Stimulated activated CD4-positive, alpha-beta T cell treated with anti-CD3 and anti-CD28 coated beads, Interleukin-1b, Interleukin-23, amount 100 ng/mL, for 1 hour (primary cell): ENCODE data around the gene ZFPM1.

ENCODE experiments used
- DNase-seq, 2 donors: peaks; one replicate each; pipeline ENCODE4 v3.0.0-alpha.2; 2020; ENCODE audit warnings: low read depth in 2 of 2

Gene ZFPM1

DNA sequence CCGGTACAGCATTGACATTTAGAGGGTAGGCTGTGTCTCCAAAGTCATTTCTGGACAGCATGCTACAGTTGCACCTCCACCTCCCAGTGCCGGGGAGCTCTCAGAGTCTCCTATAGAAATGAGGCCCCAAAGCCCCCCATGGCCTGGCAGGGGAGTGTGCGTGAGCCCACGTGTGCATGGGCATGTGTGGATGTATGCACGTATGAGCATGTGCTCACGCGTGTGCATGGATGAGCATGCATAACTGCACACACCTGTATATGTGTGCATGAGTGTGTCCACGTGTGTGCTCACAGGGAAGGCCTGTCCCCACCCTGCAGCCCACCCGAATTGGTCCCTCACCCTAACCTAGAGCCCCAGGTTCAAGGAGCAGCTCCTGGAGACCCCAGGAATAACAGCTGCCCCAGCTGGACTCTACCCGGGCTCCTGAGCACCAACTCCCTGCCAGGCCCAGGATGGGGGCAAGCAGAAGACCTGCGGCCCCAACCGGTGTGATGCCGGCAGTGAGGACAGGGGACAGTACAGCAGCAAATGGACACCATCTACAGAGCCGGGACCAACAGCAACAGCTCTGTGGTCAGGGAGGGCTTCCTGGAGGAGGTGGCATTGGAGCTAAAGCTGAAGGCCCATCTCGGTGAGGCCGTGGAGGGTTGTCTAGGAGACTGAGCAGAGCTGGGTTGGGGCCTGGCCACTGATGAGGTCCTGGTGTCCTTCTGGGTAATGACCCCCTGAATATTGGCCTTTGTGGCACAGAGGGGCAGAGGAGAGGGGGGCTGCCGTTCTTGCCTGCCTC is 35.2 kb upstream of the ZFPM1 start:
- no peak for DNase-seq

DNA sequence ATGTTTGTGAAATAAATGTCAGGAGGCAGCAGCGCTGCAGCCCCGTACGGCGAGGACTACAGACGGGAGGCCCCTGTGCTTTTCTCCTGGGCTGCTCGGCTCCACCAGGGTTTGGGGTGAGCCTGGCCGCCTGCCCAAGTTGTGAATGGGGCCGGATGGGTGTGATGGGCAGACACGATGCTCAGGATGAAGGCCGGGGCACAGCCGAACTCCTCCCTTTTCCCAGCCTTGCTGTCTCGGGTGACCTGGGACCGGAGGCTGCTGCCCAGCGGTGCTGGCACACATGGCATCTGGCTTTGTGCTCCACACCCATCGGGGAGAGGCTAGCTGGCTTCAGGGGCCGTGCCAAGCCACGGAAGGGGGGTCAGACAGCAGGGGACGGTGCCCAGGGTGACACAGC is 34.2 kb upstream of the ZFPM1 start:
- no peak for DNase-seq

DNA sequence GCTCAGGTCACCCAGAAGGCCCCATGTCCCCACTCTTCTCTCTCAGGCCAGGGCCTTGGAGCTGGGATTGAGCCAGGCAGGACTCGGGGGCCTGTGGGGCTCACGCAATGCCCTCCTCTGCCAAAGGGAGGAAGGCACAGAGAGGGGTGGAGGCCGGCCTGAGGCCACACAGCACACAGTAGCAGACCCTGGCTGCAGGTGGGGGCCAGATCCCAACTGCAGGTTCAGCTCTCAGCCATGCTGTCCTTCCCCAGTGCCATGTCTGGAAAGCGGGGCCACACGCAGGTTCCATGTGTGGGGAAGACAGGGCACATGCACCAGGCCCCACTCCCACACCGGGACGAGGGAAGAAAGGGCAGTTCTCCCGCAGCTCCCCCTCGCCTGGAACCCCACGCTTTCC is 33.3 kb upstream of the ZFPM1 start:
- DNase-seq: no peak

DNA sequence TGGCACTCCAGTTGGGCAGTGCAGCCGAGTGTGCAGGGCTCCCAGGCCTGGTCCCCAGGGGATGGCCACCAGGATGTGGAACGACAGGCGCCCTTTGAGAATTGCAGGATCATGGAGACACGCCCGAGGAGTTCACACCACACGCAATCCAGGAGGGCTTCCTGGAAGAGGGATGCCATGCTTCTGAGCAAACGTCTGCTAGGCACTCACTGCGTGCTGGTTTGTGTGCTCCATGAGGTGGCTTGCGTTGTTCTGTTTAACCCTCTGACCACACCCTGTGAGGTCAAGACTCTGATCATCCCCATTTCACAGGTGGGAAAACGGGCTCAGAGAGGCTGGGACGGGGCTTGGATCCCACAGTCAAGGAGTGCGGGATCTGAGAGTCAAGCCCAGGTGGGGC is 32.6 kb upstream of the ZFPM1 start:
- no peak for DNase-seq

DNA sequence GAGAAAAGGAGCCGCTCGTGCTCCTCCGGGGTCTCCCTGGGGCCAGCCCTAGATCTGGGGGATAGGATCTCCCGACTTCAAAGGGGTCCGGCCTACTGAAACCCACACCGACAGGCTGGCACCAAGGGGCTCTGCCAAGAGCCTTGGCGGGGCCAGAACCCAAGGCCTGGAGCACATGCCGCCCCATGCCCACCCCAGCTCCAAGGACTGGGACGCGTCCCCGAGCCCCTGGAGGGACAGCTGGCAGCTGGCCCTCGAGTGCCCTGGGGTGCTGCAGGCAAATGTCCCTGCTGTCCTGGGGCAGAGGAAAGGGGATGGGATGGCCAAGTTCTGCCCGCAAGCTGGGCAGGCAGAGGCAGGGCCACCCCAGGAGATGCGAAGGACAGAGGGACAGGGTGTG is 31.8 kb upstream of the ZFPM1 start:
- DNase-seq: no peak

DNA sequence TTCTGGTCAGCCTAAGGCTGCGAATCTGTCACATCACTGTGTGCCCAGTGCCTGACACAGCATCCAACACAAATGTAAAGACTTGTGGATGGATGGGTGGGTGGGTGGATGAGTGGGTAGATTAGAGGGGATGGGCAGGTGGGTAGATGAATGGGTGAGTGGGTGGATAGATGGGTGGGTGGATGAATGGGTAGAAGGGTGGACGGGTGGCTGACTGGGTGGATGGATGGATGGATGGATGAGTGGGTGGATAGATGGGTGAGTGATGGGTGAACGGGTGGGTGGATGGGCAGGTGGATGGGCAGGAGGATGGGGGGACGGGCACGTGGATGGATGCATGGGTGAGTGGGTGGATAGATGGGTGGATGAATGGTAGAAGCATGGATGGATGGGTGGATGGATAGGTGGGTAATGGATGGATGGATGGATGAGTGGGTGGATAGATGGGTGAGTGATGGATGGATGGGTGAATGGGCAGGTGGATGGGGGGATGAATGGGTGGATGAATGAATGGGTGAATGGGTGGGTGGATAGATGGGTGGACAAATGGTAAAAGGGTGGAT is 31.1 kb upstream of the ZFPM1 start:
- DNase-seq: no peak

DNA sequence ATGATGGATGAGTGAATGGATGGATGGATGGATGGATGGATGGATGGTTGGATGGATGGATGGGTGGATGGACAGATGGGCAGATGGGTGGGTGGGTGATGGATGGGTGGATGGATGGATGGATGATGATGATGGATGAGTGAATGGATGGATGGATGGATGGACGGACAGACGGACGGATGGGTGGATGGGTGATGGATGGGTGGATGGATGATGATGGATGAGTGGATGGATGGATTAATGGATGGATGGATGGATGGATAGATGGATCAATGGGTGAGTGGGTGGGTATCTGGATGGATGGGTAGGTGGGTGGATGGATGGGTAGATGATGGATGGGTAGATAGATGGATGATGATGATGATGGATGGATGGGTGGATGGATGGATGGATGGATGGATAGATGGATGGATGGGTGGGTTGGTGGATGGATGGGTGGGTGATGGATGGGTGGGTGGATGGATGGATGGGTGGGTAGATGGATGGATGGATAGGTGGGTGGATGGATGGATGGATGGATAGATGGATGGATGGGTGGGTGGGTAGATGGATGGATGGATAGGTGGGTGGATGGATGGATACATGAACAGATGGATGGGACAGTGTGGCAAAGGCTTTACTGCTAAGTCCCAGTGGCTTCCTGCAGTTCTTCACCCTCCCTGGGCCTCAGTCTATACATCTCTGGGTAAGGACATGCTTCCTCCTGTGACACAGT is 30.2 kb upstream of the ZFPM1 start:
- DNase-seq: no peak

DNA sequence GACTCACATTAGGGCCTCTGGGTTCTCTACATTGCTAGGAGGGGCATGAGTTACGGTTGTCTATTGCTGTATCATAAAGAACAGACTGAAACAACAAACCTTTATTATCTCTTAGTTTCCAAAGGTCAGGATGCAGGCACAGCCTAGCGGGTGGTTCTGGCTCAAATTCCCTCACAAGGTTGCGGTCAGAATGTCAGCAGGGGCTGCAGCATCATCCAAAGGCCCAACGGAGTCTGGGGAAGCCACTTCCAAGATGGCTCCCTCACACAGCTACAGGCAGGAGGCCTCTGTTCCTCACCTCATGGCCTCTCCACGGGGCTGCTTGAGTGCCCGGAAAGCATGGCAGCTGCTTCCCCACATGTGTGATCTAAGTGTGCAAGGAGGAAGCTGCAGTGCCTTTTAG is 29.6 kb upstream of the ZFPM1 start:
- no peak for DNase-seq

DNA sequence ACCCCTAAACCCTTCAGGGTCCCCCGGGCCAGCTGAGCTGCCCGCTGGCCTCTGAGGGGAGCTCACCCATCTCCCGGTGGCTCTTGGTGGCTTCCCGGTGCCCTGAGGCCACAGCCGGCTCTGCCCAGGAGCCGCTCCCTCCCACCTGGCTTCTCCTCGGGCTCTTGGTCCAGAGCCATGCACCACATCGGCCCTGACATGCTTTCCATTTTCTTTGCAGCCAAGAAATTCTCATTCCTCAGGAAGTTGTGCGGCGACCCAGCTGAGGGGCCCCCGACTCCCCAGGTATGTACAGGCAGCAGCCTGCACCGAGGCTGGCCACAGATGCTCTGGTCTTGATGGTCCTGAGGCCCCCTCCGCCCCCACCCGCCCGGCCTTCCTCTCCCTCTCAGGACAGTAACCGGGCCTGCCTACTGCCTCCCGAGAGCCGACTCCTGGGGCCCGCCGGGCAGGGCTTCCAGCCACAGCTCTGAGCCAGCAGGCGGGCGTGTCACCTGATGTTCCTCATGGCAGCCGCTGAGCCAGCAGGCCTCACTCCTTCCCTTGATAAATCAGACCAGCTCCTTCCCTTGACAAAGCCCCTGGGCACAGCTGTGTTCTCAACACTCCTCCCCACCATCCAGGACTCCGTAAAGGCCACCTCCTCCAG is 28.4 kb upstream of the ZFPM1 start:
- no peak for DNase-seq

DNA sequence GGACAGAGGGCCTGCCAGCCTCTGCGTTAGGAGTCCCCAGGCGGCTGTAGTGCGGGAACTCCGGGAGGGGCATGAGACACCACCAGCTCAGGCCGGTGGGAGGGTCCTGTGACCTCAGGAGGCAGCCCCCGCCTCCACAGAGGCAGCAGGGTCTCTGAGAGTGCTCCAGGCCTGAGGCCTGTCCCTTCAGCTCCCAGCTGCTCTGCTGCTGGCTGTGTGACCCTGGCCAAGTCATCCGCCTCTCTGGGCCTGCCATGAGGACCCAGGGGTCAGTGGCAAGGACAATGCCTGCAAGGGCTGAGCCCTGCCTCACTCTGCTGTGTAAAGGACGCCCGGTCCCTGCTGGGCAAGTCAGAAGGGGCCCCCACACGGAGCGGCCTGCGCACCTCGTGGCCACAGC is 27.1 kb upstream of the ZFPM1 start:
- no peak for DNase-seq

DNA sequence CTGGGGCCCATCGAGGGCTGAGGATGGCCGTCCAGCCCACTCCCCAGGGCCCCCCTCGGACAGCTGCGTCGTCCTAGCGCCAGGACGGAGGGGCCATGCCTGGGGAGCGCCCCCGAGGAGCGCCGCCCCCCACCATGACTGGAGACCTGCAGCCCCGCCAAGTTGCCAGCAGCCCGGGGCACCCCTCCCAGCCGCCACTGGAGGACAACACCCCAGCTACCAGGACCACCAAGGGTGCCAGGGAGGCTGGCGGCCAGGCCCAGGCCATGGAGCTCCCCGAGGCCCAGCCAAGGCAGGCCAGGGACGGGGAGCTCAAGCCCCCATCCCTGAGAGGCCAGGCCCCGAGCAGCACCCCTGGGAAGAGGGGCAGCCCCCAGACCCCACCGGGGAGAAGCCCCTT is 25.7 kb upstream of the ZFPM1 start:
- DNase-seq: no peak

DNA sequence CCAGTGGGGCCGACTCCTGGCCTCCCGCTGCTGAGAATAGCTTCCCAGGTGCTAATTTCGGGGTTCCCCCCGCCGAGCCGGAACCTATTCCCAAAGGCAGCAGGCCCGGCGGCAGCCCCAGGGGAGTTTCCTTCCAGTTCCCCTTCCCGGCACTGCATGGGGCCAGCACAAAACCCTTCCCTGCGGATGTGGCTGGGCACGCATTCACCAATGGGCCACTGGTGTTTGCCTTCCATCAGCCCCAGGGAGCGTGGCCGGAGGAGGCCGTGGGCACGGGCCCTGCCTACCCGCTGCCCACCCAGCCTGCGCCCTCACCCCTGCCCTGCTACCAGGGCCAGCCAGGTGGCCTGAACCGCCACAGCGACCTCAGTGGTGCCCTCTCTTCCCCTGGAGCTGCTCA is 24.9 kb upstream of the ZFPM1 start:
- DNase-seq: no peak

DNA sequence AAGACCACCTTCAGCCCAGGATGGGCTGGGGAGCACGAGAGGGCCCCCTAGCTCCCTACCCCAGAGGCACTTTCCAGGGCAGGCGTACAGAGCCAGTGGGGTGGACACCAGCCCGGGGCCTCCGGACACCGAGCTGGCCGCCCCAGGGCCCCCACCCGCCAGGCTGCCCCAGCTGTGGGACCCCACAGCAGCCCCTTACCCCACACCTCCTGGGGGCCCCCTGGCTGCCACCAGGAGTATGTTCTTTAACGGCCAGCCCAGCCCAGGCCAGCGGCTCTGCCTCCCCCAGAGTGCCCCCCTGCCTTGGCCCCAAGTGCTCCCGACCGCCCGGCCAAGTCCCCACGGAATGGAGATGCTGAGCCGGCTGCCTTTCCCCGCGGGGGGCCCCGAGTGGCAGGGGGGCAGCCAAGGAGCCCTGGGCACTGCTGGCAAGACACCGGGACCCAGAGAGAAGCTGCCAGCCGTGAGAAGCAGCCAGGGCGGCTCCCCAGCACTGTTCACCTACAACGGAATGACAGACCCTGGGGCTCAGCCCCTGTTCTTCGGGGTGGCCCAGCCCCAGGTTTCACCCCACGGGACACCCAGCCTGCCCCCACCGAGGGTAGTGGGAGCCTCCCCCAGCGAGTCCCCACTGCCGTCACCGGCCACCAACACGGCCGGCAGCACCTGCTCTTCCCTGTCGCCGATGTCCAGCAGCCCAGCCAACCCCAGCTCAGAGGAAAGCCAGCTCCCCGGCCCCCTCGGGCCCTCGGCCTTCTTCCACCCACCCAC is 24.3 kb upstream of the ZFPM1 start:
- DNase-seq: no peak

DNA sequence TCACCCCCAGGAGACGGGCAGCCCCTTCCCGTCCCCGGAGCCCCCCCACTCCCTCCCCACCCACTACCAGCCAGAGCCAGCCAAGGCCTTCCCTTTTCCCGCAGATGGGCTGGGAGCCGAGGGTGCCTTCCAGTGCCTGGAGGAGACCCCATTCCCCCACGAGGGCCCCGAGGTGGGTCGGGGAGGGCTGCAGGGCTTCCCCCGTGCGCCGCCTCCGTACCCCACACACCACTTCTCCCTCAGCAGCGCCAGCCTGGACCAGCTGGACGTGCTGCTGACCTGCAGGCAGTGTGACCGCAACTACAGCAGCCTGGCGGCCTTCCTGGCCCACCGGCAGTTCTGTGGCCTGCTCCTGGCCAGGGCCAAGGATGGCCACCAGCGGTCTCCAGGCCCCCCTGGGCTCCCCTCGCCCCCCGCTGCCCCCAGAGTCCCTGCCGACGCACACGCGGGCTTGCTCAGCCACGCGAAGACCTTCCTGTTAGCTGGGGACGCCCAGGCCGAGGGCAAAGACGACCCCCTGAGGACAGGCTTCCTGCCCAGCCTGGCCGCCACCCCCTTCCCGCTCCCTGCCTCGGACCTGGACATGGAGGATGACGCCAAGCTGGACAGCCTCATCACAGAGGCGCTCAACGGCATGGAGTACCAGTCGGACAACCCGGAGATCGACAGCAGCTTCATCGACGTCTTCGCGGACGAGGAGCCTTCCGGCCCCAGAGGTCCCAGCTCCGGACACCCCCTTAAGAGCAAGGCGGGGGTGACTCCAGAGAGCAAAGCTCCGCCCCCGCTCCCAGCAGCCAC is 23.5 kb upstream of the ZFPM1 start:
- no peak for DNase-seq

DNA sequence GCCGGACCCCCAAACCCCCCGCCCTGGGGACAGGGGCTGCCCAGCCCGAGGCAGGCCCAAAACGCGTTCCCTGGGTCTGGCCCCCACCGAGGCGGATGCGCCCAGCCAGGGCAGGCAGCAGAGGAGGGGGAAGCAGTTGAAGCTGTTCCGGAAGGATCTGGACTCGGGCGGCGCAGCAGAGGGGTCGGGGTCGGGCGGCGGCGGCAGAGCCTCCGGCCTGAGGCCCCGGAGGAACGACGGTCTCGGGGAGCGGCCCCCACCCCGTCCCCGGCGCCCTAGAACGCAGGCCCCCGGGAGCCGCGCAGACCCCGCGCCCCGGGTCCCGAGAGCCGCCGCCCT is 22.9 kb upstream of the ZFPM1 start:
- DNase-seq: no peak

DNA sequence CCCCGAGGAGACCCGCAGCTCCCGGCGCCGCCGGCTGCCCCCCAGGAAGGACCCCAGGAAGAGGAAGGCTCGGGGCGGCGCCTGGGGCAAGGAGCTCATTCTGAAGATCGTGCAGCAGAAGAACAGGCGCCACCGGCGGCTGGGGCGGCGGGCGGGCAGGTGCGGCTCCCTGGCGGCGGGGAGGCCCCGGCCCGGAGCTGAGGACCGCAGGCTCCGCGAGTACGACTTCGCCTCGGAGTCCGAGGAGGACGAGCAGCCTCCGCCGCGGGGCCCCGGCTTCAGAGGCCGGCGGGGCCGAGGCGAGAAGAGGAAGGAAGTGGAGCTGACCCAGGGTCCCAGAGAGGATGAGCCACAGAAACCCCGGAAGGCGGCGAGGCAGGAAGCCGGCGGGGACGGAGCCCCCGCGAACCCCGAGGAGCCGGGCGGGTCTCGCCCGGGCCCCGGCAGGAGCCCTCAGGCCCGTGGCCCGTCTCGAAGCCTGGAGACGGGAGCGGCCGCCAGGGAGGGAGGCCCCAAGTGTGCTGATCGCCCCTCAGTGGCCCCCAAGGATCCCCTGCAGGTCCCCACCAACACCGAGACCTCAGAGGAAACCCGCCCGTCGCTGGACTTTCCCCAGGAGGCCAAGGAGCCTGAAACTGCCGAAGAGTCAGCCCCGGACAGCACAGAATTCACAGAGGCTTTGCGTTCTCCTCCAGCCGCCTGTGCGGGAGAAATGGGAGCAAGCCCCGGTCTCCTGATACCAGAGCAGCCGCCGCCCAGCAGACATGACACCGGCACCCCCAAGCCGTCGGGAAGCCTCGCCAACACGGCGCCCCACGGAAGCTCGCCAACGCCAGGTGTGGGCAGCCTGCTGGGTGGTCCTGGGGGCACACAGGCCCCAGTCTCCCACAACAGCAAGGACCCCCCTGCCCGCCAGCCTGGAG is 22.3 kb upstream of the ZFPM1 start:
- no peak for DNase-seq

DNA sequence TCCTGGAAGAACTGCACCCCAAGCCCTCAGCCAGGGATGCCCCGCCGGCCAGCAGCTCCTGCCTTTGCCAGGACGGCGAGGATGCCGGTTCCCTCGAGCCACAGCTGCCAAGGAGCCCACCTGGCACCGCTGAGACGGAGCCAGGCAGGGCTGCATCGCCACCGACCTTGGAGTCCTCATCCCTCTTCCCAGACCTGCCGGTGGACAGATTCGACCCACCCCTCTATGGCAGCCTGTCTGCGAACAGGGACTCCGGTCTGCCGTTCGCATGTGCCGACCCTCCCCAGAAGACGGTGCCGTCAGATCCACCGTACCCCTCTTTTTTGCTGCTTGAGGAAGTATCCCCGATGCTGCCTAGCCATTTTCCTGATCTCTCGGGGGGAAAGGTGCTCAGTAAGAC is 21.4 kb upstream of the ZFPM1 start:
- DNase-seq: no peak

DNA sequence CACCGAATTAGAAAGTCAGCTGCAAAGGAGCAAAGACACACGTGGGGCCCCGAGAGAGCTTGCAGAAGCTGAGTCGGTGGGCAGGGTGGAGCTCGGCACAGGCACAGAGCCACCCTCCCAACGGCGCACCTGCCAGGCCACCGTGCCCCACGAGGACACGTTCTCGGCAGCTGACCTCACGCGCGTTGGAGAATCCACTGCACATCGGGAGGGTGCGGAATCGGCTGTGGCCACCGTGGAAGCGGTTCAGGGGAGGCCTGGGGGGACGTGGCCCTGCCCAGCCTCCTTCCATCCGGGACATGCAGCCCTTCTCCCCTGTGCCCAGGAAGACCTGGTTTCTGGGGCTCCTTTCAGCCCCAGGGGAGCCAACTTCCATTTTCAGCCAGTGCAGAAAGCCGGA is 20.9 kb upstream of the ZFPM1 start:
- DNase-seq: no peak

DNA sequence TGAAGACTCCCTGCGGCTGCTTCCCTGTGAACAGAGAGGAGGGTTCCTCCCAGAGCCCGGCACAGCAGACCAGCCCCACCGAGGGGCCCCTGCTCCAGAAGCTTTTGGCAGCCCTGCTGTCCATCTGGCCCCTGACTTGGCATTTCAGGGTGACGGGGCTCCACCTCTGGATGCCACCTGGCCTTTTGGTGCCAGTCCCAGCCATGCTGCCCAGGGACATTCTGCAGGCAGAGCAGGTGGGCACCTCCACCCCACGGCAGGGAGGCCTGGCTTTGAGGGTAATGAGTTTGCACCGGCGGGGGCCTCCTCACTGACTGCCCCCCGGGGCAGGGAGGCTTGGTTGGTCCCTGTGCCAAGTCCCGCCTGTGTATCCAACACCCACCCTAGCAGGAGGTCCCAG is 20.3 kb upstream of the ZFPM1 start:
- DNase-seq: no peak
